Measurements from ENCODE around the gene ALG14. TPM values are rescaled to one million over a fixed set of nuclear protein-coding genes. Genes with fewer than 3 reads are reported as not detected.

Gene ALG14
- total RNA-seq, 6 donors from 2014 or later = 0.55 to 6.2 (median 0.98) TPM

GRCh38 chr1:94993931-94994645, 78.7 kb downstream of the ALG14 start:
- WGBS, 2 donors = 57 to 60% methylated on average over 4 of the region's 4 CpGs
- Histone ChIP-seq H3K4me3 (no peak overlapping the region), H3K36me3 (no peaks in the 10 kb centered on the region), H3K4me1 (peaks cover 6 to 30% (median 12%) of the 10 kb centered on the region in 4 donors), H3K9me3 (no peaks in the 10 kb centered on the region), H3K27ac (peak overlapping the region in 2 of 4 donors; percentile 47 to 70), H3K27me3 (no peaks in the 10 kb centered on the region)
- DNase-seq = no peak
- TF ChIP-seq, protein P1, sequence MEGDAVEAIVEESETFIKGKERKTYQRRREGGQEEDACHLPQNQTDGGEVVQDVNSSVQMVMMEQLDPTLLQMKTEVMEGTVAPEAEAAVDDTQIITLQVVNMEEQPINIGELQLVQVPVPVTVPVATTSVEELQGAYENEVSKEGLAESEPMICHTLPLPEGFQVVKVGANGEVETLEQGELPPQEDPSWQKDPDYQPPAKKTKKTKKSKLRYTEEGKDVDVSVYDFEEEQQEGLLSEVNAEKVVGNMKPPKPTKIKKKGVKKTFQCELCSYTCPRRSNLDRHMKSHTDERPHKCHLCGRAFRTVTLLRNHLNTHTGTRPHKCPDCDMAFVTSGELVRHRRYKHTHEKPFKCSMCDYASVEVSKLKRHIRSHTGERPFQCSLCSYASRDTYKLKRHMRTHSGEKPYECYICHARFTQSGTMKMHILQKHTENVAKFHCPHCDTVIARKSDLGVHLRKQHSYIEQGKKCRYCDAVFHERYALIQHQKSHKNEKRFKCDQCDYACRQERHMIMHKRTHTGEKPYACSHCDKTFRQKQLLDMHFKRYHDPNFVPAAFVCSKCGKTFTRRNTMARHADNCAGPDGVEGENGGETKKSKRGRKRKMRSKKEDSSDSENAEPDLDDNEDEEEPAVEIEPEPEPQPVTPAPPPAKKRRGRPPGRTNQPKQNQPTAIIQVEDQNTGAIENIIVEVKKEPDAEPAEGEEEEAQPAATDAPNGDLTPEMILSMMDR (IDR thresholded peaks at IDR 0.05) = no peak
- TF ChIP-seq EP300 (IDR thresholded peaks at IDR 0.05) (no peak), POLR2A (IDR thresholded peaks at IDR 0.05) (no peak), POLR2AphosphoS5 (IDR thresholded peaks at IDR 0.05) (no peak)
- no peak for ATAC-seq (ENCODE audit: low FRiP score in 2 of 2)

GRCh38 chr1:94992863-94993563, 79.7 kb downstream of the ALG14 start:
- Histone ChIP-seq H3K36me3 (no peaks in the 10 kb centered on the region), H3K4me3 (no peak overlapping the region), H3K9me3 (no peaks in the 10 kb centered on the region), H3K27me3 (no peaks in the 10 kb centered on the region), H3K4me1 (peaks cover 6 to 32% (median 13%) of the 10 kb centered on the region in 4 donors), H3K27ac (peak overlapping the region in 2 of 4 donors; percentile 62 to 64)
- TF ChIP-seq EP300 (IDR thresholded peaks at IDR 0.05) (no peak), POLR2AphosphoS5 (IDR thresholded peaks at IDR 0.05) (no peak), POLR2A (IDR thresholded peaks at IDR 0.05) (no peak)
- TF ChIP-seq, protein P1 (IDR thresholded peaks at IDR 0.05) = no peak
- DNase-seq (no peak), ATAC-seq (ENCODE audit: low FRiP score in 2 of 2) (no peak)
- 69 to 82% methylated on average over 2 of the region's 2 CpGs for WGBS, 2 donors

DNA sequence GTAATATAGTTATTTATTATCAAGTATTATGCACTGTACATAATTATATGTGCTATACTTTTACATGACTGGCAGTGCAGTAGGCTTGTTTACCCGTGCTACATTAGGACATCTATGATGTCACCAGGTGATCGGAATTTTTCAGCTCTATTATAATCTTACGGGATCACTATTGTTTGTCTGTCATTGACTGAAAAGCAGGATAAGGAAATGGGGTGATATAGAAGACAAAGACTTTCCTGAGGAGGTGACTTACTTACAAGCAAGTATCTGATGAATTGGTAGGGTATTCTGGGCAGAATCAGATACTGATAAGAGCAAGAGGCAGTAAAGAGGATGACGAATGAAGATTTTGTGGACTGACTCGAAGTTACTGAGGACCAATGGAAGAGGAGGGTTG, 80.6 kb downstream of the ALG14 start:
- DNase-seq (no peak), ATAC-seq (ENCODE audit: low FRiP score in 2 of 2) (no peak)
- H3K4me3 ChIP-seq = no peak overlapping the region
- no peaks in the 10 kb centered on the region for H3K27me3 ChIP-seq
- no peaks in the 10 kb centered on the region for H3K36me3 ChIP-seq
- H3K4me1 ChIP-seq = peaks cover 6 to 34% (median 13%) of the 10 kb centered on the region in 4 donors
- TF ChIP-seq EP300 (IDR thresholded peaks at IDR 0.05) (peak in 2 of 4 donors; percentile 71 to 77), POLR2AphosphoS5 (IDR thresholded peaks at IDR 0.05) (peak in 1 of 2 donors; percentile 57), POLR2A (IDR thresholded peaks at IDR 0.05) (no peak)
- TF ChIP-seq, protein P1 (IDR thresholded peaks at IDR 0.05) = no peak
- peak overlapping the region in 2 of 4 donors; percentile 34 to 62 for H3K27ac ChIP-seq
- 58 to 73% methylated on average over 5 of the region's 5 CpGs for WGBS, 2 donors
- H3K9me3 ChIP-seq = no peaks in the 10 kb centered on the region

DNA sequence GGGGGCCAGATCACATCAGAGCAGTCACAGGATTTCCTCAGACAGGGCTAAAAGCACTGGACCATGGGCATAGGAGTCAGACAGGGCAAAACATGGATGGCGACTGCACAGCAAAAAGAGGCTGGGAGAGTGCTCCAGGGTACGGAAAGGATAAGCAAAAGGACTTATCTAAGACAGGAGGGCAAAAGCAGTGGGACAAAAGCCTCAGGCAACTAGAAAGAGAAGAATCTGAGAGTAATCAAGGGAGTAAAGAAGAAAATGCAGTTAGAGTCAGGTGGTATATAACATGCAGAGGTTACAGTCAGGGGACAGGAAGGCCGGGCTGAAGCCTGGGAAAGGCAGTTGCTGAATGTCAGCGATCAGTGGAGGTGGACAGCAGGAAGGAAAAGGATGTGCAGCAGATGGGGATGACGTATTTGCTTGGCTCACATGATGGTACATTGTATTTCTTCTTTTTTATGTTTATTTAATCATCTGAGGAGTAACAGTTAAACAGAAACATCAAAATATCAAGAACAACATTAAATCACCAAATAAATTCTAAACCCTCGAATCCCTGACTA, 82.8 kb downstream of the ALG14 start:
- Histone ChIP-seq H3K4me3 (no peak overlapping the region), H3K27me3 (no peaks in the 10 kb centered on the region), H3K9me3 (no peaks in the 10 kb centered on the region), H3K4me1 (peaks cover 6 to 32% (median 13%) of the 10 kb centered on the region in 4 donors), H3K36me3 (no peaks in the 10 kb centered on the region), H3K27ac (peak overlapping the region in 3 of 4 donors; percentile 33 to 69 (median 62))
- peak in 1 of 2 donors; percentile 35 for ATAC-seq (ENCODE audit: low FRiP score in 2 of 2)
- DNase-seq = no peak
- 66 to 77% methylated on average over 6 of the region's 6 CpGs for WGBS, 2 donors
- TF ChIP-seq POLR2AphosphoS5 (IDR thresholded peaks at IDR 0.05) (peak; percentile 44 to 72), EP300 (IDR thresholded peaks at IDR 0.05) (peak in 1 of 4 donors; percentile 71), POLR2A (IDR thresholded peaks at IDR 0.05) (no peak)

DNA sequence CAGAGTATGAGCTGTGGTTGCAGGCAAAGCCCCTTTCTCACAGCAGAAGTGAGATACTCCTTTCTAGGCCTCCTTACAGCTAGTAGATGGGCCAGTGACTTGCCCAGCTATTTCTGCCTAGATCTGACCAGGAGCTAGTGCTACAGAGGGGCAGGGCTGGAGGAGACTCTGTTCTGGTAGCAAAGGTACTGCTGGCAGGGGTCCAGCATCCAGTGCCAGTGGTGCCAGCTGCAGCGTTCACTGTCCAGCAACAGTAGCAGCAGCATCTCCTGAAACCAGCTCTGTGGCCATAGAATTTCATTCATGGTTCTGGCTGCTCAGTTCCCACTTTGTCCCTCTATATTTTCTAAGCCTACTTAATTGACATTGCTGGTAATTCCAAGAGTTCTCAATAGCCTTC, 83.4 kb downstream of the ALG14 start:
- ATAC-seq (ENCODE audit: low FRiP score in 2 of 2) = no peak
- Histone ChIP-seq H3K9me3 (no peaks in the 10 kb centered on the region), H3K4me1 (peaks cover 3 to 26% (median 10%) of the 10 kb centered on the region in 4 donors), H3K36me3 (no peaks in the 10 kb centered on the region), H3K4me3 (no peak overlapping the region), H3K27me3 (no peaks in the 10 kb centered on the region), H3K27ac (peak overlapping the region in 3 of 4 donors; percentile 33 to 69 (median 62))
- no peak for DNase-seq
- TF ChIP-seq POLR2A (IDR thresholded peaks at IDR 0.05) (no peak), EP300 (IDR thresholded peaks at IDR 0.05) (no peak), POLR2AphosphoS5 (IDR thresholded peaks at IDR 0.05) (no peak)
- TF ChIP-seq, protein P1 (IDR thresholded peaks at IDR 0.05) = no peak
- 56 to 70% methylated on average over 1 of the region's 1 CpG for WGBS, 2 donors

Measured in upper lobe of left lung (tissue), 6 donors.